ENCODE measurements around the gene GPR34.

DNA sequence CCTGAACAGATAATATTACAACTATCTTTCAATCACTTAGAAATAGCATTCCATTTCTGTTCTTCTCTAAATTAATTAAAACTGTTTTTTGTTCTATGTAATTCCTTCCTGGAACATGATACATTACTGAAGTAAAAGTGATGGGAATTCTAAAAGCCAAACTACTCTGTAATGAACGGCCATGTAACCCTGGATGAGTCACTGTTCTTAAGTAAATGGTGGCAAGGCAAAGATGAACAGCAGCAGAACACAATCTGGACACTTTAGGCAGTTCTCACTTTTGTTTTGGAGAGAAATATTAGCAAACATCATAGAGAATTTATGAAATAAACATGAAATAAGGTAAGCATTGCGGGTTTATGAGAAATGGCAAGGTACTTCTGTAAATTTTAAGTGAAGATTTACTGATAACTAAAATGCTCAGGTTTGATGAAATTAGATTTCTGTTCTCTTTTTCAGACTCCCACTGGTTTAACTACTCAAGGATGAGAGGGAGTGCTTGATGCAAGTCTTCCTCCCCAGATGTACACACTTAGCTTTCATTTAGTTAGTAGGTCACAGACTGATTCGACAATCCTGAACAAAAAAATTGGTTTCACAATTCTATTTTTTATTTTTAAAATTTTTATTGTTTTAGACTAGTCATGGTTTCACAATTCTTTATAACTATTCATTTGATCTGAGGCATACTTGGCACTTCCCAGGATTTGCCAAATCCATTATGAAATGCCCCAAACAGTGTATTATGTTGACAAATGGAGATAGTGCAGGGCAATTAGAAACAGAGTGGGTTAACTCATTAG, 34.2 kb downstream of the GPR34 start:
- TF ChIP-seq CTCF (IDR thresholded peaks at IDR 0.05) (no peak), POLR2A (IDR thresholded peaks at IDR 0.05) (no peak)

All from heart left ventricle (tissue), 13 donors.